H1 (cell line): ENCODE data around the gene SKAP2. TPM values are rescaled to one million over a fixed set of nuclear protein-coding genes. Genes with fewer than 3 reads are reported as not detected.

ENCODE experiments used
- ASH2L ChIP-seq: fragments of 200-600, 300-600 bp; sonication (generic); IDR thresholded peaks from one replicate; pipeline ENCODE4 v1.7.1; 2017; ENCODE audit warnings: low read length
- BRCA1 ChIP-seq: IDR thresholded peaks from 2 replicates; pipeline ENCODE4 v1.6.1; 2012; ENCODE audit warnings: low read depth, low read length, improper control_type of control experiment
- CEBPB ChIP-seq: IDR thresholded peaks from 2 replicates; pipeline ENCODE4 v1.6.1; 2012; ENCODE audit warnings: low read depth, low read length
- GABPA ChIP-seq: IDR thresholded peaks from 2 replicates; pipeline ENCODE4 v1.6.1; 2011; ENCODE audit warnings: mild to moderate bottlenecking, low read length, moderate library complexity, borderline replicate concordance; ENCODE audit not compliant: insufficient read depth
- MAX ChIP-seq: IDR thresholded peaks from 2 replicates; pipeline ENCODE4 v1.6.1; 2012; ENCODE audit warnings: inconsistent platforms
- NANOG ChIP-seq: IDR thresholded peaks from 2 replicates; pipeline ENCODE4 v1.6.1; 2011; ENCODE audit warnings: low read length, low read depth, mild to moderate bottlenecking, inconsistent platforms; ENCODE audit not compliant: insufficient read depth, poor library complexity, severe bottlenecking
- RFX5 ChIP-seq: IDR thresholded peaks from 2 replicates; pipeline ENCODE4 v1.6.1; 2011; ENCODE audit warnings: low read depth, low read length, improper control_type of control experiment, borderline replicate concordance
- TAF7 ChIP-seq: optimal IDR thresholded peaks from 2 replicates; pipeline ENCODE3; 2011; ENCODE audit warnings: low read depth, mild to moderate bottlenecking, inconsistent platforms, low read length, moderate library complexity, borderline replicate concordance
- TEAD4 ChIP-seq: IDR thresholded peaks from 2 replicates; pipeline ENCODE4 v1.6.1; 2012; ENCODE audit warnings: low read depth, low read length, inconsistent platforms, mixed read lengths
- ZNF274 ChIP-seq: IDR thresholded peaks from 2 replicates; pipeline ENCODE4 v1.7.0; 2012; ENCODE audit warnings: low read length, borderline replicate concordance; ENCODE audit errors: extremely low read depth
- polyA plus RNA-seq, 7 experiments: library from polyadenylated mRNA; depleted of rRNA in 3 of 7; stranded (reverse) in 5 of 7; unstranded in 2 of 7; fragments of >200 nt in 5 of 7; fragments of 200-250 nt in 2 of 7; gene quantifications; 1 replicate in 5 of 7; 2 replicates in 1 of 7; 4 replicates in 1 of 7; pipeline versions ENCODE4 v1.2.1 to v1.2.3, GENCODE V29; 2011 to 2013; ENCODE audit warnings: missing spikeins in 2 of 7, mixed read lengths in 2 of 7
- total RNA-seq: library from RNA; stranded (reverse); fragmentation: NEBNext Ultra II Directional; extraction: Animal tissue kit (Norgen Biotek cat#: 25700); gene quantifications from 2 replicates; pipeline ENCODE4 v1.2.1, GENCODE V29; 2021
- TF ChIP-seq, protein P1 (sequence below): fragments of 300-600 bp; sonication (generic); IDR thresholded peaks from 2 replicates; pipeline ENCODE4 v1.7.1; 2012; ENCODE audit warnings: low read length, moderate library complexity, mild to moderate bottlenecking, inconsistent platforms; ENCODE audit not compliant: insufficient replicate concordance

SKAP2 gene
- total and polyA plus RNA-seq, 2 of the 8 experiments (the other 6 are each of a cell fraction or from before 2014, with no cell fraction given) = 0.53 to 5.1 TPM

DNA sequence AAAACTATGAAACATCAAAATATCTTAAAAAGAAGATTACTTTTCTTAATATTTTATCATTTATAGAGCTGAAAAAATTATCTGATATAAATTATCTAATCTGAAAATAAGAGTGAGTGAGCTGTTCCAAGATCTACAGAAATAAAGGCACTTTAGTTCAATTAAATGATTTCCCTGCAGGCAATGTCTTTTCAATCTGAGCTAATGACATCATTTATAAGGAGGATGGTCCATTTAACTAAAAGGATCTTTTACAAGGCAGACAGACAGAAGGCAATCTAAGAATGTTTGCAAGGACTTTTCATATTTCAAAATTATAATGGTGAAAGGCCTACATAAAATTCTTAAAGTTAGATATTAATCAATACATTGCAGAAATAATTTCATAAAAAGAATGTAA is 71.8 kb downstream of the SKAP2 start (continued):
- TF ChIP-seq, protein P1, sequence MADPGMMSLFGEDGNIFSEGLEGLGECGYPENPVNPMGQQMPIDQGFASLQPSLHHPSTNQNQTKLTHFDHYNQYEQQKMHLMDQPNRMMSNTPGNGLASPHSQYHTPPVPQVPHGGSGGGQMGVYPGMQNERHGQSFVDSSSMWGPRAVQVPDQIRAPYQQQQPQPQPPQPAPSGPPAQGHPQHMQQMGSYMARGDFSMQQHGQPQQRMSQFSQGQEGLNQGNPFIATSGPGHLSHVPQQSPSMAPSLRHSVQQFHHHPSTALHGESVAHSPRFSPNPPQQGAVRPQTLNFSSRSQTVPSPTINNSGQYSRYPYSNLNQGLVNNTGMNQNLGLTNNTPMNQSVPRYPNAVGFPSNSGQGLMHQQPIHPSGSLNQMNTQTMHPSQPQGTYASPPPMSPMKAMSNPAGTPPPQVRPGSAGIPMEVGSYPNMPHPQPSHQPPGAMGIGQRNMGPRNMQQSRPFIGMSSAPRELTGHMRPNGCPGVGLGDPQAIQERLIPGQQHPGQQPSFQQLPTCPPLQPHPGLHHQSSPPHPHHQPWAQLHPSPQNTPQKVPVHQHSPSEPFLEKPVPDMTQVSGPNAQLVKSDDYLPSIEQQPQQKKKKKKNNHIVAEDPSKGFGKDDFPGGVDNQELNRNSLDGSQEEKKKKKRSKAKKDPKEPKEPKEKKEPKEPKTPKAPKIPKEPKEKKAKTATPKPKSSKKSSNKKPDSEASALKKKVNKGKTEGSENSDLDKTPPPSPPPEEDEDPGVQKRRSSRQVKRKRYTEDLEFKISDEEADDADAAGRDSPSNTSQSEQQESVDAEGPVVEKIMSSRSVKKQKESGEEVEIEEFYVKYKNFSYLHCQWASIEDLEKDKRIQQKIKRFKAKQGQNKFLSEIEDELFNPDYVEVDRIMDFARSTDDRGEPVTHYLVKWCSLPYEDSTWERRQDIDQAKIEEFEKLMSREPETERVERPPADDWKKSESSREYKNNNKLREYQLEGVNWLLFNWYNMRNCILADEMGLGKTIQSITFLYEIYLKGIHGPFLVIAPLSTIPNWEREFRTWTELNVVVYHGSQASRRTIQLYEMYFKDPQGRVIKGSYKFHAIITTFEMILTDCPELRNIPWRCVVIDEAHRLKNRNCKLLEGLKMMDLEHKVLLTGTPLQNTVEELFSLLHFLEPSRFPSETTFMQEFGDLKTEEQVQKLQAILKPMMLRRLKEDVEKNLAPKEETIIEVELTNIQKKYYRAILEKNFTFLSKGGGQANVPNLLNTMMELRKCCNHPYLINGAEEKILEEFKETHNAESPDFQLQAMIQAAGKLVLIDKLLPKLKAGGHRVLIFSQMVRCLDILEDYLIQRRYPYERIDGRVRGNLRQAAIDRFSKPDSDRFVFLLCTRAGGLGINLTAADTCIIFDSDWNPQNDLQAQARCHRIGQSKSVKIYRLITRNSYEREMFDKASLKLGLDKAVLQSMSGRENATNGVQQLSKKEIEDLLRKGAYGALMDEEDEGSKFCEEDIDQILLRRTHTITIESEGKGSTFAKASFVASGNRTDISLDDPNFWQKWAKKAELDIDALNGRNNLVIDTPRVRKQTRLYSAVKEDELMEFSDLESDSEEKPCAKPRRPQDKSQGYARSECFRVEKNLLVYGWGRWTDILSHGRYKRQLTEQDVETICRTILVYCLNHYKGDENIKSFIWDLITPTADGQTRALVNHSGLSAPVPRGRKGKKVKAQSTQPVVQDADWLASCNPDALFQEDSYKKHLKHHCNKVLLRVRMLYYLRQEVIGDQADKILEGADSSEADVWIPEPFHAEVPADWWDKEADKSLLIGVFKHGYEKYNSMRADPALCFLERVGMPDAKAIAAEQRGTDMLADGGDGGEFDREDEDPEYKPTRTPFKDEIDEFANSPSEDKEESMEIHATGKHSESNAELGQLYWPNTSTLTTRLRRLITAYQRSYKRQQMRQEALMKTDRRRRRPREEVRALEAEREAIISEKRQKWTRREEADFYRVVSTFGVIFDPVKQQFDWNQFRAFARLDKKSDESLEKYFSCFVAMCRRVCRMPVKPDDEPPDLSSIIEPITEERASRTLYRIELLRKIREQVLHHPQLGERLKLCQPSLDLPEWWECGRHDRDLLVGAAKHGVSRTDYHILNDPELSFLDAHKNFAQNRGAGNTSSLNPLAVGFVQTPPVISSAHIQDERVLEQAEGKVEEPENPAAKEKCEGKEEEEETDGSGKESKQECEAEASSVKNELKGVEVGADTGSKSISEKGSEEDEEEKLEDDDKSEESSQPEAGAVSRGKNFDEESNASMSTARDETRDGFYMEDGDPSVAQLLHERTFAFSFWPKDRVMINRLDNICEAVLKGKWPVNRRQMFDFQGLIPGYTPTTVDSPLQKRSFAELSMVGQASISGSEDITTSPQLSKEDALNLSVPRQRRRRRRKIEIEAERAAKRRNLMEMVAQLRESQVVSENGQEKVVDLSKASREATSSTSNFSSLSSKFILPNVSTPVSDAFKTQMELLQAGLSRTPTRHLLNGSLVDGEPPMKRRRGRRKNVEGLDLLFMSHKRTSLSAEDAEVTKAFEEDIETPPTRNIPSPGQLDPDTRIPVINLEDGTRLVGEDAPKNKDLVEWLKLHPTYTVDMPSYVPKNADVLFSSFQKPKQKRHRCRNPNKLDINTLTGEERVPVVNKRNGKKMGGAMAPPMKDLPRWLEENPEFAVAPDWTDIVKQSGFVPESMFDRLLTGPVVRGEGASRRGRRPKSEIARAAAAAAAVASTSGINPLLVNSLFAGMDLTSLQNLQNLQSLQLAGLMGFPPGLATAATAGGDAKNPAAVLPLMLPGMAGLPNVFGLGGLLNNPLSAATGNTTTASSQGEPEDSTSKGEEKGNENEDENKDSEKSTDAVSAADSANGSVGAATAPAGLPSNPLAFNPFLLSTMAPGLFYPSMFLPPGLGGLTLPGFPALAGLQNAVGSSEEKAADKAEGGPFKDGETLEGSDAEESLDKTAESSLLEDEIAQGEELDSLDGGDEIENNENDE = no peak
- TF ChIP-seq CEBPB (no peak), TEAD4 (no peak), TAF7 (no peak), NANOG (no peak), ZNF274 (no peak), BRCA1 (no peak), GABPA (no peak), MAX (no peak), RFX5 (no peak), ASH2L (no peak)
